Neuronal stem cell (in vitro differentiated cells): ENCODE data around the gene HAP1.
"Not testable (repeated sequence)": the region's sequence is repeated elsewhere in the genome, so short reads cannot be mapped to it uniquely, and the experiment has no call there.

Experiments used
- DNase-seq: peaks from one replicate; pipeline ENCODE4 v3.0.0-alpha.2; 2013; ENCODE audit warnings: low spot score
- H2AFZ ChIP-seq: one replicate; pipeline ENCODE4 v1.6.1; 2013; ENCODE audit warnings: mild to moderate bottlenecking, low read length, inconsistent platforms
- H2AK5ac ChIP-seq: 2 replicates; pipeline ENCODE4 v1.6.1; 2013; ENCODE audit warnings: low read depth, mild to moderate bottlenecking, inconsistent platforms, low read length, moderate library complexity, mixed read lengths
- H2BK120ac ChIP-seq: 2 replicates; pipeline ENCODE4 v1.6.1; 2013; ENCODE audit warnings: low read depth, mild to moderate bottlenecking, inconsistent platforms, low read length, moderate library complexity, mixed read lengths
- H2BK12ac ChIP-seq: one replicate; pipeline ENCODE4 v1.6.1; 2013; ENCODE audit warnings: low read length, inconsistent platforms
- H2BK15ac ChIP-seq: 2 replicates; pipeline ENCODE4 v1.6.1; 2013; ENCODE audit warnings: mild to moderate bottlenecking, low read length, inconsistent platforms, mixed read lengths
- H2BK5ac ChIP-seq: one replicate; pipeline ENCODE4 v1.6.1; 2013; ENCODE audit warnings: inconsistent platforms, mild to moderate bottlenecking, low read length, moderate library complexity
- H3K14ac ChIP-seq: one replicate; pipeline ENCODE4 v1.6.1; 2013; ENCODE audit warnings: low read length, inconsistent platforms
- H3K18ac ChIP-seq: 2 replicates; pipeline ENCODE4 v1.6.1; 2013; ENCODE audit warnings: low read length, inconsistent platforms
- H3K23ac ChIP-seq: 2 replicates; pipeline ENCODE4 v1.6.1; 2013; ENCODE audit warnings: low read depth, mild to moderate bottlenecking, mixed read lengths, low read length, inconsistent platforms; ENCODE audit not compliant: poor library complexity
- H3K27ac ChIP-seq: replicated peaks from 3 replicates; pipeline ENCODE4 v1.5.1; 2013; ENCODE audit warnings: low read length, inconsistent platforms
- H3K27me3 ChIP-seq, 3 experiments: 2 replicates each; pipeline ENCODE4 v1.6.1; 2013; ENCODE audit warnings: low read length in 3 of 3, mild to moderate bottlenecking in 2 of 3, inconsistent platforms in 1 of 3, low read depth in 1 of 3, mixed read lengths in 1 of 3, moderate library complexity in 1 of 3; ENCODE audit not compliant: control insufficient read depth in 3 of 3, insufficient read depth in 3 of 3
- H3K36me3 ChIP-seq, 2 donors: replicated peaks in 1 of 2; 2 replicates each; pipeline ENCODE4 v1.6.1; 2013; ENCODE audit warnings: low read length in 2 of 2; ENCODE audit not compliant: control insufficient read depth in 2 of 2, insufficient read depth in 2 of 2
- H3K4ac ChIP-seq: 2 replicates; pipeline ENCODE4 v1.6.1; 2013; ENCODE audit warnings: inconsistent platforms, mild to moderate bottlenecking, low read length, moderate library complexity
- H3K4me1 ChIP-seq, 2 donors: 1 replicate in 1 of 2; 2 replicates in 1 of 2; pipeline ENCODE4 v1.6.1; 2013; ENCODE audit warnings: low read length in 2 of 2, low read depth in 1 of 2; ENCODE audit not compliant: control insufficient read depth in 2 of 2, insufficient read depth in 1 of 2
- H3K4me2 ChIP-seq: one replicate; pipeline ENCODE4 v1.6.1; 2013; ENCODE audit warnings: mild to moderate bottlenecking, low read length, inconsistent platforms; ENCODE audit not compliant: insufficient read depth, poor library complexity, severe bottlenecking
- H3K4me3 ChIP-seq, 2 donors: 2 replicates each; pipeline ENCODE4 v1.5.1; 2013; ENCODE audit warnings: low read length in 2 of 2, mild to moderate bottlenecking in 2 of 2, inconsistent platforms in 1 of 2, moderate library complexity in 1 of 2
- H3K79me1 ChIP-seq: one replicate; pipeline ENCODE4 v1.6.1; 2013; ENCODE audit warnings: low read depth, mild to moderate bottlenecking, inconsistent platforms, low read length, moderate library complexity
- H3K9ac ChIP-seq: one replicate; pipeline ENCODE4 v1.6.1; 2013; ENCODE audit warnings: mild to moderate bottlenecking, low read depth, low read length, inconsistent platforms; ENCODE audit not compliant: poor library complexity
- H3K9me3 ChIP-seq, 2 donors: replicated peaks in 1 of 2; 2 replicates each; pipeline versions ENCODE3 to v1.6.1; 2013; ENCODE audit warnings: low read length in 2 of 2, mild to moderate bottlenecking in 2 of 2, inconsistent platforms in 1 of 2, low read depth in 1 of 2, mixed read lengths in 1 of 2, moderate library complexity in 1 of 2; ENCODE audit not compliant: control insufficient read depth in 2 of 2, insufficient read depth in 1 of 2
- H4K8ac ChIP-seq: one replicate; pipeline ENCODE4 v1.6.1; 2013; ENCODE audit warnings: low read depth, mild to moderate bottlenecking, inconsistent platforms, low read length, moderate library complexity
- H4K91ac ChIP-seq: one replicate; pipeline ENCODE4 v1.6.1; 2013; ENCODE audit warnings: low read length, low read depth, mild to moderate bottlenecking, inconsistent platforms; ENCODE audit not compliant: poor library complexity
- WGBS, 2 donors: extraction: QIAGEN DNeasy Blood & Tissue Kit; methylation state at CpG; one replicate each; pipeline ENCODE4 v1.1.7; 2013; ENCODE audit warnings: missing lambda C conversion rate in 2 of 2, mixed read lengths in 1 of 2; ENCODE audit not compliant: insufficient read length in 2 of 2, insufficient replicate concordance in 1 of 2; ENCODE audit errors: extremely low coverage in 2 of 2; 5-methylcytosine and 5-hydroxymethylcytosine counted together

The HAP1 gene

GRCh38 chr17:41678907-41679739 lies 55.3 kb downstream of the HAP1 start:
- no peak for DNase-seq
- H3K18ac ChIP-seq, result no peak overlapping the region

GRCh38 chr17:41678411-41678906 lies 56.0 kb downstream of the HAP1 start:
- Histone ChIP-seq H3K4me1 (peaks cover 6 to 7% of the 10 kb centered on the region in 2 donors), H3K4me3 (no peak overlapping the region), H2BK12ac (no peak overlapping the region), H4K91ac (no peak overlapping the region), H3K27ac (no peak overlapping the region), H2AFZ (peak overlapping the region; percentile 79), H2BK5ac (no peak overlapping the region), H3K9me3 (no peaks in the 10 kb centered on the region), H4K8ac (no peak overlapping the region), H3K18ac (no peak overlapping the region), H2AK5ac (no peak overlapping the region), H3K79me1 (no peaks in the 10 kb centered on the region), H3K4me2 (no peak overlapping the region), H2BK120ac (no peak overlapping the region), H3K4ac (no peak overlapping the region), H3K23ac (no peak overlapping the region), H2BK15ac (no peak overlapping the region), H3K14ac (no peak overlapping the region), H3K27me3 (no peaks in the 10 kb centered on the region), H3K9ac (no peak overlapping the region), H3K36me3 (no peaks in the 10 kb centered on the region)
- DNase-seq, result no peak
- WGBS, 2 donors, result no CpG with 5 or more reads among the region's 2 CpGs

More at GRCh38 chr17:41678907-41679739, 55.3 kb downstream of the HAP1 start:
- no peak overlapping the region for H3K4ac ChIP-seq
- no peak overlapping the region for H3K27ac ChIP-seq
- H2BK5ac ChIP-seq, result no peak overlapping the region
- no peak overlapping the region for H3K9ac ChIP-seq
- H2AFZ ChIP-seq, result peak overlapping the region; percentile 79
- no peaks in the 10 kb centered on the region for H3K9me3 ChIP-seq
- no peak overlapping the region for H2BK12ac ChIP-seq
- no peak overlapping the region for H2AK5ac ChIP-seq
- no peak overlapping the region for H3K4me3 ChIP-seq
- no peaks in the 10 kb centered on the region for H3K27me3 ChIP-seq
- H3K14ac ChIP-seq, result no peak overlapping the region
- no peaks in the 10 kb centered on the region for H3K79me1 ChIP-seq
- no peak overlapping the region for H2BK15ac ChIP-seq
- H3K4me1 ChIP-seq, result peaks cover 13% of the 10 kb centered on the region in 2 donors
- no peak overlapping the region for H4K8ac ChIP-seq
- WGBS, 2 donors, result no CpG with 5 or more reads among the region's 6 CpGs
- H3K23ac ChIP-seq, result no peak overlapping the region
- H3K36me3 ChIP-seq, result no peaks in the 10 kb centered on the region
- H4K91ac ChIP-seq, result no peak overlapping the region
- H2BK120ac ChIP-seq, result no peak overlapping the region
- H3K4me2 ChIP-seq, result no peak overlapping the region

DNA sequence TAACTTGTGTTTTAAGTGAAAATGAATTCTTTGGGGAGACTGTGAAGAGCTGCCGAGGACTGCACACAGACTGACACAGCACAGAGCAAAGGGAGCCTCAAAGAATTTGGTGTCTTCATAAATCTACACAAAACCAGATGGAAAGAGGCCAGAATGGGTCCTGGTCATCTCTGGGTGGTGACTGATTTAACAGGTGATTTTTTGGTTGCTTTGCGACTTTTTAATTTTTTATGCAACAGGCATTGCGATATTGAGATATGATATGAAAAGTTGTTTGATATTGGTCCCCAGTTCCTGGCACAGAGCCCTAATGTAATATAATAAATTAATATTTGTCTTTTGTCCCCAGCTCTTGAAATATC lies 58.4 kb downstream of the HAP1 start:
- Histone ChIP-seq H3K36me3 (no peaks in the 10 kb centered on the region), H2AK5ac (no peak overlapping the region), H2BK5ac (no peak overlapping the region), H4K91ac (no peak overlapping the region), H2AFZ (no peak overlapping the region), H3K4me2 (no peak overlapping the region), H3K27ac (no peak overlapping the region), H3K14ac (no peak overlapping the region), H3K27me3 (no peaks in the 10 kb centered on the region), H3K9ac (no peak overlapping the region), H3K9me3 (no peaks in the 10 kb centered on the region), H3K79me1 (no peaks in the 10 kb centered on the region), H2BK120ac (no peak overlapping the region), H3K4me1 (peaks cover 4 to 5% of the 10 kb centered on the region in 2 donors), H3K4me3 (no peak overlapping the region), H3K4ac (no peak overlapping the region), H3K23ac (no peak overlapping the region), H2BK15ac (no peak overlapping the region), H3K18ac (no peak overlapping the region), H4K8ac (no peak overlapping the region), H2BK12ac (no peak overlapping the region)
- no CpG with 5 or more reads among the region's 3 CpGs for WGBS, 2 donors
- no peak for DNase-seq

DNA sequence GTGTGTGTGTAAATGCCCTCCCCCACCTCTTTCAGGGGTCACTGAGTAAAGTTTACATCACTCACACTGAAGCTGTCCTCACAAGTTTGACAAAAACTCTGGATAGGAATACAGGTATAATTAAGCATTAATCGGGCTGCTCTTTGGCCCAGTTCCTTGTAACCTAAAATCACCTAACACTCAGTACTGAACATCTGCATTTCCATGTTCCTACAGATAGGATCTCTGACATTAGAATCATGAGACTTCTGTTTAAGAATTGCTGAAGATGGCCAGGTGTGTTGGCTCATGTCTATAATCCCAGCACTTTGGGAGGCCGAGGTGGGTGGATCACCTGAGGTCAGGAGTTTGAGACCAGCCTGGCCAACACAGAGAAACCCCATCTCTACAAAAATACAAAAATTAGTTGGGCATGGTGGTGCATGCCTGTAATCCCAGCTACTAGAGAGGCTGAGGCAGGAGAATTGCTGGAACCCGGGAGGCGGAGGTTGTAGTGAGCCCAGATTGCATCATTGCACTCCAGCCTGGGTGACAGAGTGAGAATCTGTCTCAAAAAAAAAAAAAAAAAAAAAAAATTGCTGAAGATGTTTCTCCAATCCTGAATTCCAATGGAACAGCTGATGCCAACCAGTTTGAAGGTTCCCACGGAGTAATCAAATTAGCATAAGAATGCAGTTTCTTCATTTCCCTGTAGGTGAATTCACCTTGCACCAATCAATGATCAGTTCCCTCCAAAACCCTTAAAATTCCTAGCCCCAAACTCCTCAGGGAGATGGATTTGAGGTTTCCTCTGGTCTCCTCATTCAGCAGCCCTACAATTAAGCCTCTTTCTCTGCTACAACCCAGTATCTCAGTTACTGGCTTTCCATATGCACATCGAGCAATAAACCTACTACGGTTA lies 59.0 kb downstream of the HAP1 start:
- H2BK15ac ChIP-seq, H4K91ac ChIP-seq, H3K4ac ChIP-seq, H3K36me3 ChIP-seq, H3K27me3 ChIP-seq, H3K4me3 ChIP-seq, H3K27ac ChIP-seq, H3K18ac ChIP-seq, H3K14ac ChIP-seq, H3K9ac ChIP-seq, H4K8ac ChIP-seq, H2BK12ac ChIP-seq, H3K23ac ChIP-seq, H3K79me1 ChIP-seq, H2BK5ac ChIP-seq, H2AK5ac ChIP-seq, DNase-seq, H3K4me1 ChIP-seq, H3K4me2 ChIP-seq, H2AFZ ChIP-seq, H2BK120ac ChIP-seq, H3K9me3 ChIP-seq: not testable (repeated sequence)
- no CpG with 5 or more reads among the region's 7 CpGs for WGBS, 2 donors
